B cell (primary cell): ENCODE data around the gene DAD1.
"Not testable (repeated sequence)": the region's sequence is repeated elsewhere in the genome, so short reads cannot be mapped to it uniquely, and the experiment has no call there.

Source experiments
- CTCF ChIP-seq: fragments of 200-600 bp; IDR thresholded peaks from one replicate; pipeline ENCODE4 v1.8.0; 2022; ENCODE audit warnings: antibody characterized with exemption, mild to moderate bottlenecking
- EZH2 ChIP-seq: IDR thresholded peaks from 2 replicates; pipeline ENCODE4 v1.6.1; 2012; ENCODE audit warnings: borderline replicate concordance, low read depth, mild to moderate bottlenecking, moderate library complexity, low read length; ENCODE audit not compliant: insufficient read depth, poor library complexity, severe bottlenecking

DNA sequence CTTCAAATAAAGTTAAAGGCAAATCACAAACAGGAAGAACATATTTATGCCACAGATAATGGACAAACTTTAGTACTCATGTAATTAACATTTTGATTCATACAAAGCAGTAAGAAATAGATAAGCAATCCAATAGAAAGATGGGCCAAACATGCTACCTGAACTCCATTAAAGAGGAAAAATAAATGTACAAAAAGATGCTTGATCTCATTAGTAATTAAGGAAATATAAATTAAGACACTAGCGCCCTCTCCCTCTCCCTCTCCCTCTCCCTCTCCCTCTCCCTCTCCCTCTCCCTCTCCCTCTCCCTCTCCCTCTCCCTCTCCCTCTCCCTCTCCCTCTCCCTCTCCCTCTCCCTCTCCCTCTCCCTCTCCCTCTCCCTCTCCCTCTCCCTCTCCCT lies 47.0 kb upstream of the DAD1 start:
- TF ChIP-seq CTCF, EZH2: not testable (repeated sequence)
